ENCODE results near the gene SFN.
A peak's percentile ranks its signal among the peaks of the same experiment; 100 is the strongest.

Gene SFN

DNA sequence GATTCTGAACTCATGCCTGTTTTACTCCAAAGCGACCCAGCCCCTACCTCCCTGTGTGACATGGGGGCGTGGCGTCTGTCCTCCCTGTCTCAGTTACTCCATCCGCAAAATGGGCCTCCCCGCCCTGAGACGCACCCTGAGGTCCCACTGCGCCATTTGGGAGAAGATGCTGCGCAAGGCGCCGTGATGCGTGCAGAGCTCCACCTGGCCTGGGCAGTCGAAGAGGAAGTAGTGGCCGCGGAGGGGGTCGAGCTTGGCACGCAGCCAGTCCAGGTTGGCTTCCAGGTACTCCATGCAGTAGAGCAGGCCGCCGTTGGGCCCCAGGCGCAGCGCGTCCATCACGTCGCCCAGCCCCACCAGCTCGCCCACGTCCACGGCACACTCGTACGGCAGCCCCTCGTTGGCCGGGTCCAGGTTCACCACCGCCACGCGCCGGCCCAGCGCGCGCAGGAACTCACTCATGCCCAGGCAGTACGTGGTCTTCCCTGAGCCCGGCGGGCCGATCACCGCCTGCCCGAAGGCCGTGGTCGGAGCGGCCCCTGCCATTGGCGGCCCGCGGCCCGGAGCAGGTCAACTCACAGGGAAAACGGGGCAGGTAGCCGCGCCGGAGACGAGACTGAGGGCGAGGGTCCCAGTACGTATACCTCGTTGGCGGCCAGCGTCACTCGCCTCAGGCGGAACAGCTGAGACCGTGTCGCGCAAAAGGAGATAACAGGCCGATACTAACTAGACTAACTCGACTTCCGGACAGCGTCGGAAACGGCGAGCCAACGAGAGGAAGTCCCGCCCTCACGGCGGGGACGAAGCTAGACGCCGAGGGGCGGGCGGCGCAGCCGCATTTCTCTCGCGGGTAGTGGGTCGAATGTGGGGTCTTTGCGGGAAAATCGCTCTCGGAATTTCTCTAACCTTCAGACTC lies 26.9 kb downstream of the SFN start, which contains the start of gene GPN2:
Gene GPN2, minus strand, starts transcription at position 733 of the 916 bp plus-strand sequence. Its CDS starts 187 bp downstream, at position 546.
- in situ Hi-C loops (cut with HindIII; ENCODE audit: low pct_unique_long_range_greater_than_20kb, low sequenced_read_pairs) = no loop called here
- no peak for TF ChIP-seq JUND (IDR thresholded peaks at IDR 0.05; ENCODE audit: low read depth)
- peak; percentile 64 to 72 for DNase-seq (ENCODE audit: low read depth in 1 of 2, low spot score in 1 of 2)

- no peak for TF ChIP-seq JUND (IDR thresholded peaks at IDR 0.05; ENCODE audit: low read depth)
- no peak for DNase-seq (ENCODE audit: low read depth in 1 of 2, low spot score in 1 of 2)
- in situ Hi-C loops (cut with HindIII; ENCODE audit: low pct_unique_long_range_greater_than_20kb, low sequenced_read_pairs) = no loop called here
These were observed 27.5 kb downstream of the SFN start for GRCh38 chr1:26890467-26890796.

GRCh38 chr1:26894263-26894662 lies 31.3 kb downstream of the SFN start:
- TF ChIP-seq JUND (IDR thresholded peaks at IDR 0.05; ENCODE audit: low read depth) = no peak
- in situ Hi-C loops (cut with HindIII; ENCODE audit: low pct_unique_long_range_greater_than_20kb, low sequenced_read_pairs) = no loop called here
- DNase-seq (ENCODE audit: low read depth in 1 of 2, low spot score in 1 of 2) = no peak

GRCh38 chr1:26897351-26897750 lies 34.4 kb downstream of the SFN start:
- no peak for TF ChIP-seq JUND (IDR thresholded peaks at IDR 0.05; ENCODE audit: low read depth)
- DNase-seq (ENCODE audit: low read depth in 1 of 2, low spot score in 1 of 2) = no peak
- in situ Hi-C loops (cut with HindIII; ENCODE audit: low pct_unique_long_range_greater_than_20kb, low sequenced_read_pairs) = no loop called here

- in situ Hi-C loops (cut with HindIII; ENCODE audit: low pct_unique_long_range_greater_than_20kb, low sequenced_read_pairs) = no loop called here
- DNase-seq (ENCODE audit: low read depth in 1 of 2, low spot score in 1 of 2) = peak; percentile 57 to 93
- TF ChIP-seq JUND (IDR thresholded peaks at IDR 0.05; ENCODE audit: low read depth) = no peak
These were observed 37.3 kb downstream of the SFN start, which contains the start of gene GPATCH3 for GRCh38 chr1:26900001-26900814. Gene GPATCH3, minus strand, starts transcription at chr1:26900467. Its CDS starts 25 bp downstream, at chr1:26900442.

GRCh38 chr1:26900815-26901511 lies 38.0 kb downstream of the SFN start:
- TF ChIP-seq JUND (IDR thresholded peaks at IDR 0.05; ENCODE audit: low read depth) = no peak
- in situ Hi-C loops (cut with HindIII; ENCODE audit: low pct_unique_long_range_greater_than_20kb, low sequenced_read_pairs) = no loop called here
- no peak for DNase-seq (ENCODE audit: low read depth in 1 of 2, low spot score in 1 of 2)

- peak in 1 of 2 experiments; percentile 46 for DNase-seq (ENCODE audit: low read depth in 1 of 2, low spot score in 1 of 2)
- in situ Hi-C loops (cut with HindIII; ENCODE audit: low pct_unique_long_range_greater_than_20kb, low sequenced_read_pairs) = no loop called here
These were observed 44.3 kb downstream of the SFN start for GRCh38 chr1:26907071-26907917.

GRCh38 chr1:26909951-26910342 lies 47.0 kb downstream of the SFN start:
- in situ Hi-C loops (cut with HindIII; ENCODE audit: low pct_unique_long_range_greater_than_20kb, low sequenced_read_pairs) = no loop called here
- no peak for TF ChIP-seq JUND (IDR thresholded peaks at IDR 0.05; ENCODE audit: low read depth)
- no peak for DNase-seq (ENCODE audit: low read depth in 1 of 2, low spot score in 1 of 2)

More at GRCh38 chr1:26907071-26907917, 44.3 kb downstream of the SFN start:
- TF ChIP-seq JUND (IDR thresholded peaks at IDR 0.05; ENCODE audit: low read depth) = no peak

DNA sequence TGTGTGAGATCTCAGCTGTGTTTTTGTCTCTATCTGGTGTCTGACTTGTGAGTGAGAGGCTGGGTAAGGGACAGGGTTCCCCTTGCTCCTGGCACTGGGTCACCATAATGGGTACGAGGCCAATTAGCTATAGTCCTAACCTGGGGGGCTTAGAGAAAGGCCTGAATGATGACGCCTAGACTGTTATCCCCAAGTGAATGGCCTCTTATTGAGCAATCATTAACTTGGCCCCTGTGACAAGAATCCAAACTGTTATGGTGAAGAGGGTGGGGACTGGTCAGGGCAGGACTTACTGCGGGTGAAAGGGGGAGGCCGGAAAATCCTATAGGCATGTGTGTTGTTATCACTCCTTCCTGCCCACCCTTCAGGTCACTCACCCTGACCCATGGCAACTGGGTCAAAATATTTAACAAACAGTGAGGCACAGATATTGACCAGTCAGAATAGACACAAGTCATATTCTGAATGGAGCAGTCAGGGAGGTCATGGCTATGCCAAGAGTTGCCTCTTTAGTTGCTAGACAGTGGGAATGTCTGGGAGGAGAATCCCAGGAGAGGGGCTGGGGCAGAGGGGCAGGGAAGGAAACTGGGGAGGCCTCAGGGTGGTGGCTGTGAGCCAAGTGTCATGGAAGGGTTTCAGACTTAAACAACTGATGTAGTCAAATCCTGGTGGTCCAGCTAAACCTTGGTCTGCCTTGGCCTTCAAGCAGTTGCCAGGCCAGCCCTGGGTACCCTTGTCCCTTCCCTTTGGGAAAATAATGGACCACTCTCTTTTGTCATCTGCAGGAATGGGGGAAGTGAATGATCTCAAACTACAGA lies 47.6 kb downstream of the SFN start:
- in situ Hi-C loops (cut with HindIII; ENCODE audit: low pct_unique_long_range_greater_than_20kb, low sequenced_read_pairs) = no loop called here
- no peak for DNase-seq (ENCODE audit: low read depth in 1 of 2, low spot score in 1 of 2)
- TF ChIP-seq JUND (IDR thresholded peaks at IDR 0.05; ENCODE audit: low read depth) = no peak

GRCh38 chr1:26911399-26912146 lies 48.6 kb downstream of the SFN start:
- DNase-seq (ENCODE audit: low read depth in 1 of 2, low spot score in 1 of 2) = no peak
- in situ Hi-C loops (cut with HindIII; ENCODE audit: low pct_unique_long_range_greater_than_20kb, low sequenced_read_pairs) = no loop called here
- no peak for TF ChIP-seq JUND (IDR thresholded peaks at IDR 0.05; ENCODE audit: low read depth)

Data from T47D (cell line).